Natural killer cell (primary cell): ENCODE data around the gene EFCAB9. TPM values are rescaled to one million over a fixed set of nuclear protein-coding genes. Genes with fewer than 3 reads are reported as not detected.

Experiments
- ATAC-seq, 3 donors: fragments of 150-1000 bp in 2 of 3; fragments of 200-7000 bp in 1 of 3; cut with Tn5 transposase; 1 replicate in 1 of 3; 2 replicates in 2 of 3; pipeline ENCODE4 v1.10.0; 2021; ENCODE audit warnings: mild to moderate bottlenecking in 2 of 3, moderate library complexity in 2 of 3
- DNase-seq, 2 donors: peaks; one replicate each; pipeline versions ENCODE4 v3.0.0 to v3.0.0-alpha.2; 2013 to 2021; ENCODE audit warnings: mixed read lengths in 1 of 2
- H3K27ac ChIP-seq: one replicate; pipeline ENCODE4 v1.5.1; 2013; ENCODE audit warnings: mild to moderate bottlenecking, low read length
- H3K27me3 ChIP-seq: one replicate; pipeline ENCODE4 v1.6.1; 2013; ENCODE audit warnings: low read length; ENCODE audit not compliant: control insufficient read depth, insufficient read depth
- H3K36me3 ChIP-seq: one replicate; pipeline ENCODE4 v1.6.1; 2013; ENCODE audit warnings: low read length; ENCODE audit not compliant: control insufficient read depth, insufficient read depth
- H3K4me1 ChIP-seq: one replicate; pipeline ENCODE4 v1.6.1; 2013; ENCODE audit warnings: low read length; ENCODE audit not compliant: control insufficient read depth, insufficient read depth
- H3K4me3 ChIP-seq: one replicate; pipeline ENCODE4 v1.5.1; 2013; ENCODE audit warnings: low read length
- H3K9me3 ChIP-seq: one replicate; pipeline ENCODE4 v1.6.1; 2013; ENCODE audit warnings: low read length; ENCODE audit not compliant: control insufficient read depth, insufficient read depth
- H3K27ac Mint-ChIP-seq, 2 donors: one replicate each; pipeline ENCODE4 v1.8.0; 2022; ENCODE audit warnings: mild to moderate bottlenecking in 2 of 2, mixed read lengths in 2 of 2, moderate library complexity in 1 of 2
- H3K27me3 Mint-ChIP-seq, 2 donors: one replicate each; pipeline ENCODE4 v1.8.0; 2022; ENCODE audit warnings: low read depth in 2 of 2, mixed read lengths in 2 of 2
- H3K36me3 Mint-ChIP-seq: one replicate; pipeline ENCODE4 v1.8.0; 2022; ENCODE audit warnings: mixed read lengths
- H3K4me1 Mint-ChIP-seq, 2 donors: one replicate each; pipeline ENCODE4 v1.8.0; 2022; ENCODE audit warnings: mixed read lengths in 2 of 2
- H3K4me3 Mint-ChIP-seq: one replicate; pipeline ENCODE4 v1.8.0; 2022; ENCODE audit warnings: mild to moderate bottlenecking, moderate library complexity, mixed read lengths
- H3K9me3 Mint-ChIP-seq, 2 donors: one replicate each; pipeline ENCODE4 v1.8.0; 2022; ENCODE audit warnings: mixed read lengths in 2 of 2
- CTCF ChIP-seq: fragments of 200-600 bp; IDR thresholded peaks from one replicate; pipeline ENCODE4 v1.8.0; 2022; ENCODE audit warnings: antibody characterized with exemption
- WGBS: methylation state at CpG from one replicate; pipeline ENCODE4 v1.1.7; 2013; ENCODE audit warnings: missing lambda C conversion rate; ENCODE audit not compliant: insufficient coverage; 5-methylcytosine and 5-hydroxymethylcytosine counted together
- intact Hi-C: fragments of 100-400 bp; cut with micrococcal nuclease; formaldehyde crosslinking; loops from one replicate; pipeline ENCODE4 v1.14.2; 2022
- total RNA-seq, 4 donors: library from RNA; stranded (reverse); fragments of 120-200 nt in 1 of 4; gene quantifications; one replicate each; pipeline versions ENCODE4 v1.2.3 to v1.2.4, GENCODE V29; 2013 to 2022

The EFCAB9 gene
- total RNA-seq, 3 donors from 2014 or later (not counting 1 experiment from before 2014, with no cell fraction given), result not detected

- intact Hi-C loops, result loop anchor here (2.0 kb wide), 1 partner anchor 19 kb away; no protein-coding TSS in a partner anchor
- Mint-ChIP-seq H3K4me3 (peak overlapping the region; percentile 21), H3K4me1 (peaks cover 64 to 87% of the 10 kb centered on the region in 2 donors), H3K27me3 (no peaks in the 10 kb centered on the region), H3K9me3 (no peaks in the 10 kb centered on the region), H3K36me3 (no peaks in the 10 kb centered on the region), H3K27ac (peak overlapping the region; percentile 82 to 98)
- ATAC-seq (no peak), DNase-seq (no peak)
- 77% methylated on average over 4 of the region's 4 CpGs for WGBS
- Histone ChIP-seq H3K4me1 (peaks cover 93% of the 10 kb centered on the region), H3K27ac (peak overlapping the region; percentile 0), H3K36me3 (peaks cover 27% of the 10 kb centered on the region), H3K27me3 (no peaks in the 10 kb centered on the region), H3K9me3 (no peaks in the 10 kb centered on the region), H3K4me3 (no peak overlapping the region)
- no peak for TF ChIP-seq CTCF
Measured at GRCh38 chr5:172163346-172163745, 30.6 kb upstream of the EFCAB9 start.

GRCh38 chr5:172164769-172165212, 29.2 kb upstream of the EFCAB9 start:
- TF ChIP-seq CTCF, result no peak
- ATAC-seq (peak in 1 of 3 donors; percentile 12), DNase-seq (no peak)
- Mint-ChIP-seq H3K36me3 (no peaks in the 10 kb centered on the region), H3K9me3 (no peaks in the 10 kb centered on the region), H3K4me3 (peak overlapping the region; percentile 28), H3K4me1 (peaks cover 70 to 89% of the 10 kb centered on the region in 2 donors), H3K27ac (peak overlapping the region; percentile 97 to 98), H3K27me3 (no peaks in the 10 kb centered on the region)
- WGBS, result 63% methylated on average over 13 of the region's 13 CpGs
- Histone ChIP-seq H3K27ac (peak overlapping the region; percentile 20), H3K4me1 (peaks cover 98% of the 10 kb centered on the region), H3K9me3 (no peaks in the 10 kb centered on the region), H3K36me3 (peaks cover 29% of the 10 kb centered on the region), H3K4me3 (no peak overlapping the region), H3K27me3 (no peaks in the 10 kb centered on the region)
- intact Hi-C loops, result no loop called here

- no peaks in the 10 kb centered on the region for H3K36me3 Mint-ChIP-seq
- Histone ChIP-seq H3K9me3 (no peaks in the 10 kb centered on the region), H3K27ac (peak overlapping the region; percentile 8), H3K27me3 (no peaks in the 10 kb centered on the region), H3K4me1 (peaks cover 97% of the 10 kb centered on the region), H3K4me3 (no peak overlapping the region), H3K36me3 (peaks cover 35% of the 10 kb centered on the region)
- no peak overlapping the region for H3K4me3 Mint-ChIP-seq
- peaks cover 74 to 91% of the 10 kb centered on the region in 2 donors for H3K4me1 Mint-ChIP-seq
- H3K27me3 Mint-ChIP-seq, result no peaks in the 10 kb centered on the region
- H3K9me3 Mint-ChIP-seq, result no peaks in the 10 kb centered on the region
- H3K27ac Mint-ChIP-seq, result peak overlapping the region; percentile 97 to 98
- DNase-seq (no peak), ATAC-seq (no peak)
- WGBS, result 57% methylated on average over 6 of the region's 7 CpGs
- intact Hi-C loops, result no loop called here
- TF ChIP-seq CTCF, result no peak
Measured at GRCh38 chr5:172165465-172165864, 28.5 kb upstream of the EFCAB9 start.
